K562 (cell line): ENCODE data around the gene FXYD1. TPM values are rescaled to one million over a fixed set of nuclear protein-coding genes. Genes with fewer than 3 reads are reported as not detected.

Experiments
- ATF4 ChIP-seq: fragments of 450-650 bp; formaldehyde crosslinking; IDR thresholded peaks from 2 replicates; pipeline ENCODE4 v1.4.0; 2022; ENCODE audit warnings: mild to moderate bottlenecking, moderate library complexity
- BDP1 ChIP-seq: IDR thresholded peaks from 3 replicates; pipeline ENCODE4 v1.6.1; 2011; ENCODE audit not compliant: insufficient read length, insufficient read depth
- CBFA2T3 ChIP-seq: fragments of 450-650 bp; IDR thresholded peaks from 2 replicates; pipeline ENCODE4 v1.6.1; 2017
- CBX5 ChIP-seq: IDR thresholded peaks from 2 replicates; pipeline ENCODE4 v1.6.1; 2014; ENCODE audit warnings: low read depth, borderline replicate concordance
- CTCF ChIP-seq, 3 experiments: IDR thresholded peaks in 2 of 3; conservative IDR thresholded peaks in 1 of 3; 2 replicates each; pipeline ENCODE4 v1.5.1; 2011 to 2012; ENCODE audit warnings: low read length in 3 of 3, mild to moderate bottlenecking in 3 of 3, control low read depth in 2 of 3, improper control_type of control experiment in 1 of 3, inconsistent platforms in 1 of 3, low read depth in 1 of 3, mixed read lengths in 1 of 3, moderate library complexity in 1 of 3; ENCODE audit not compliant: insufficient read depth in 2 of 3
- FOXK1 ChIP-seq: sonication (generic); formaldehyde crosslinking; IDR thresholded peaks from 2 replicates; pipeline ENCODE4 v1.8.0; 2022; ENCODE audit warnings: missing genetic modification reagents, mild to moderate bottlenecking, borderline replicate concordance
- KDM1A ChIP-seq, 2 experiments: fragments of 450-650 bp; IDR thresholded peaks; 2 replicates each; pipeline ENCODE4 v1.6.1; 2016; ENCODE audit warnings: mild to moderate bottlenecking in 2 of 2
- L3MBTL2 ChIP-seq: fragments of 450-650 bp; IDR thresholded peaks from 2 replicates; pipeline ENCODE4 v1.6.1; 2016; ENCODE audit warnings: mild to moderate bottlenecking, moderate library complexity
- LARP7 ChIP-seq: fragments of 450-650 bp; IDR thresholded peaks from 2 replicates; pipeline ENCODE4 v1.6.1; 2016
- MBD1 ChIP-seq: fragments of 250-450 bp; sonication (Bioruptor Pico); IDR thresholded peaks from 2 replicates; pipeline ENCODE4 v1.8.0; 2022; ENCODE audit warnings: inconsistent platforms
- MTA3 ChIP-seq: fragments of 450-650 bp; formaldehyde crosslinking; IDR thresholded peaks from 2 replicates; pipeline ENCODE4 v1.6.1; 2017; ENCODE audit warnings: mild to moderate bottlenecking, borderline replicate concordance
- NKRF ChIP-seq: fragments of 450-650 bp; IDR thresholded peaks from 2 replicates; pipeline ENCODE4 v1.6.1; 2016; ENCODE audit warnings: borderline replicate concordance
- OTX1 ChIP-seq: fragments of 450-650 bp; formaldehyde crosslinking; IDR thresholded peaks from 2 replicates; pipeline ENCODE4 v1.4.0; 2022; ENCODE audit warnings: mild to moderate bottlenecking
- PHF20 ChIP-seq: fragments of 450-650 bp; IDR thresholded peaks from 2 replicates; pipeline ENCODE4 v1.6.1; 2018; ENCODE audit not compliant: partially characterized antibody
- SP1 ChIP-seq: sonication (generic); formaldehyde crosslinking; IDR thresholded peaks from 2 replicates; pipeline ENCODE4 v1.8.1; 2022; ENCODE audit warnings: mild to moderate bottlenecking, missing genetic modification reagents
- SPI1 ChIP-seq: IDR thresholded peaks from 2 replicates; pipeline ENCODE4 v1.6.1; 2011; ENCODE audit warnings: low read depth, low read length, control low read depth, borderline replicate concordance
- TARDBP ChIP-seq: fragments of 450-650 bp; IDR thresholded peaks from 2 replicates; pipeline ENCODE4 v1.6.1; 2016
- ZBTB7A ChIP-seq: IDR thresholded peaks from 2 replicates; pipeline ENCODE4 v1.6.1; 2011; ENCODE audit warnings: low read depth, mild to moderate bottlenecking, low read length, moderate library complexity, borderline replicate concordance; ENCODE audit not compliant: control insufficient read depth
- ZFP36 ChIP-seq: fragments of 150-350 bp; IDR thresholded peaks from 2 replicates; pipeline ENCODE4 v1.6.1; 2018; ENCODE audit warnings: low read length, low read depth; ENCODE audit not compliant: partially characterized antibody
- ZNF263 ChIP-seq: sonication (generic); formaldehyde crosslinking; IDR thresholded peaks from 2 replicates; pipeline ENCODE4 v1.8.0; 2022; ENCODE audit warnings: mild to moderate bottlenecking, missing genetic modification reagents, borderline replicate concordance
- ZNF444 ChIP-seq: fragments of 250-450 bp; sonication (Bioruptor Pico); IDR thresholded peaks from 2 replicates; pipeline ENCODE4 v1.4.0; 2020; ENCODE audit warnings: mild to moderate bottlenecking, moderate library complexity
- ZNF764 ChIP-seq: fragments of 250-450 bp; sonication (Bioruptor Pico); IDR thresholded peaks from 2 replicates; pipeline ENCODE4 v1.4.0; 2020; ENCODE audit warnings: low read depth, mild to moderate bottlenecking, moderate library complexity
- polyA plus RNA-seq, 8 experiments: library from polyadenylated mRNA; depleted of rRNA in 4 of 8; stranded (reverse) in 5 of 8; unstranded in 3 of 8; fragments of >200 nt; fragmentation: Nextera tagmentation in 2 of 8; fragmentation: Illumina TruSeq in 1 of 8; extraction: Ambion mirVana in 2 of 8; extraction: Trizol in 1 of 8; gene quantifications; 2 replicates each; pipeline versions ENCODE4 v1.2.1 to v1.2.3, GENCODE V29; 2011 to 2014; ENCODE audit warnings: inconsistent platforms in 1 of 8, missing spikeins in 1 of 8
- total RNA-seq, 7 experiments: library from RNA; depleted of rRNA in 6 of 7; stranded (reverse); fragments of >200 nt in 6 of 7; fragmentation: Illumina TruSeq in 2 of 7; extraction: Trizol in 2 of 7; gene quantifications; 2 replicates each; pipeline versions ENCODE4 v1.2.1 to v1.2.3, GENCODE V29; 2011 to 2021; ENCODE audit warnings: low replicate concordance in 1 of 7

FXYD1 gene
- total and polyA plus RNA-seq, 9 of the 15 experiments (the other 6 are each of a cell fraction or from before 2014, with no cell fraction given): 0.40 to 3.2 (median 1.8) TPM; not detected in 3

- TF ChIP-seq SPI1 (peak; percentile 57; the same call in 1 of the 2 replicates), ZNF764 (CRISPR knock-in tag) (0 out of 2 replicates have a peak, but pooled peaks have one; percentile 22), OTX1 (CRISPR knock-in tag) (peak; percentile 42; the same call in 1 of the 2 replicates), NKRF (peak; percentile 91), CTCF (IDR thresholded peaks at IDR 0.05 in 2 of 3, conservative IDR thresholded peaks at IDR 0.05 in 1 of 3; ENCODE audit: insufficient read depth in 2 of 3, low read depth in 1 of 3, low read length in 3 of 3) (peak in 2 of 3 experiments; percentile 16 to 18; a peak in 2 of 6 replicates), CBX5 (no peak; the same call in 1 of the 2 replicates), CBFA2T3 (peak; percentile 43; the same call in 1 of the 2 replicates), PHF20 (no peak), KDM1A (IDR thresholded peaks at IDR 0.05) (peak in 1 of 2 experiments; percentile 46; a peak in 1 of 4 replicates), MTA3 (peak; percentile 54; the same call in 1 of the 2 replicates), ZFP36 (peak; percentile 8), LARP7 (peak; percentile 83; the same call in 1 of the 2 replicates), FOXK1 (CRISPR knock-in tag) (peak; percentile 46; the same call in 1 of the 2 replicates), ATF4 (peak; percentile 67; the same call in 1 of the 2 replicates), ZBTB7A (peak; percentile 73), SP1 (peak; percentile 41), ZNF263 (CRISPR knock-in tag) (peak; percentile 68; the same call in 1 of the 2 replicates), MBD1 (CRISPR knock-in tag) (no peak), TARDBP (peak; percentile 74), ZNF444 (CRISPR knock-in tag) (peak; percentile 68), BDP1 (no peak), L3MBTL2 (peak; percentile 52)
These were observed 16.1 kb downstream of the FXYD1 start, which contains the start of gene FXYD5 (continued) for GRCh38 chr19:35154525-35155406.
